DLD1 (cell line): ENCODE results near the gene ATG2A.

Source experiments
- in situ Hi-C: cut with HindIII; loops from 2 replicates; pipeline ENCODE4 v1.10.0; 2017; ENCODE audit warnings: low sequenced_read_pairs

The ATG2A gene

GRCh38 chr11:64916775-64917662 is at the start of gene ATG2A:
ATG2A (minus strand) TSS chr11:64917209; CDS start chr11:64917135, 74 bp downstream.
- in situ Hi-C loops = no loop called here

DNA sequence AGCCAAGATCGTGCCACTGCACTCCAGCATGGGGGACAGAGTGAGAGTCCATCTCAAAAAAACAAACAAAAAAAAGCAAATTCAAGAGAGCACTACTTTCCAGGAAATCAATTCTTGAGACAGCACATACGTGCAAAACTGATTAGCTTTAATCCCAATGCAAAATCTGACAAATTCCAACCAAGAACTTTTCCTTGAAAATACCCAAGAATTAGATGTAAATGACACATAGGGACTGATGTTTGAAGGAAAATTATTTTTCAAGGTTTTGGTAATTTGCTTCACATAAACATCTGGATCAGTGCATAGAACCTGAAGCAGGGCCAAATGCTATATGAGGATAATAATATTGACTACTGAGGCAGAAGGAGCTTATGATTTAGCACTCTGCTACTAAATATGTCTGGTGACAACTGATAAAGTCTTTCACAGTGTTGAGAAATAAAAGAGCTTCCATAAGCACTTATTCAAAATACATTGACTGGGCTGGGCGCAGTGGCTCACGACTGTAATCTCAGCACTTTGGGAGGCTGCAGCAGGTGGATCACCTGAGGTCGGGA is 46.1 kb upstream of the ATG2A start:
- in situ Hi-C loops = no loop called here

GRCh38 chr11:64960719-64961118 is 43.7 kb upstream of the ATG2A start:
- in situ Hi-C loops = no loop called here

- in situ Hi-C loops = no loop called here
These were observed 42.5 kb upstream of the ATG2A start for GRCh38 chr11:64959498-64959897.

DNA sequence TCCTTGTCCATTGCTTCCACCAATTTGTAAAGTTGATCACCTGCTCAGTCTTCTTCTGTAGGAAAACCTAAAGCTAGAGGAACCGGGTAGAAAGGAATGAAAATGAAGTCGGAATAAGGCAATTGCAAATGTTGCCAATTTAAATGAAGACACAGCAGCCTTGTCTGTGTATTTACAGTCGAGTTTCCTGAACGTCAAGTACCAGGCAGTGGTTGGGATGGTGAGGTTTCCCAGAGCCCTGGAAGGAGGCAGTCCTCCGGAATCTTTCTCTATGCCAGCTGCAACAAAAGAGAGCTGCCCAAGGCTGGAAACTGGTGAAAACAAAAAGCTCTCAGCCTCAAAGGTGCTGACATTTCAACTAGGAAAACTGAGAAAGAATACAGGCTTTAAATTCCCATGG is 37.2 kb upstream of the ATG2A start:
- in situ Hi-C loops = no loop called here

DNA sequence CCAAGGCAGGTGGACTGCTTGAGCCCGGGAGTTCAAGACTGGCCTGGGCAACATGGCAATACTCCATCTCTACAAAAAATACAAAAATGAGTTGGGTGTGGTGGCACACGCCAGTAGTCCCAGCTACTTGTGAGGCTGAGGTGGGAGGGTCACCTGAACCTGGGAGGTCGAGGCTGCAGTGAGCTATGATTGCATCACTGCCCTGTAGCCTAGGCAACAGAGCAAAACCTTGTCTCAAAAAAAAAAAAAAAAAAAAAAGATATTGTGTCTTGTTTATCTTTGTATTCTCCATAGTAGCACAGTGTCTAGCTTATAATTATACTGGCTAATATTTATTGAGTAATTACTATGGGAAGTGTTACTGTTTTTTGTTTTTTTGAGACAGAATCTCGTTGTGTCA is 34.5 kb upstream of the ATG2A start:
- in situ Hi-C loops = no loop called here

DNA sequence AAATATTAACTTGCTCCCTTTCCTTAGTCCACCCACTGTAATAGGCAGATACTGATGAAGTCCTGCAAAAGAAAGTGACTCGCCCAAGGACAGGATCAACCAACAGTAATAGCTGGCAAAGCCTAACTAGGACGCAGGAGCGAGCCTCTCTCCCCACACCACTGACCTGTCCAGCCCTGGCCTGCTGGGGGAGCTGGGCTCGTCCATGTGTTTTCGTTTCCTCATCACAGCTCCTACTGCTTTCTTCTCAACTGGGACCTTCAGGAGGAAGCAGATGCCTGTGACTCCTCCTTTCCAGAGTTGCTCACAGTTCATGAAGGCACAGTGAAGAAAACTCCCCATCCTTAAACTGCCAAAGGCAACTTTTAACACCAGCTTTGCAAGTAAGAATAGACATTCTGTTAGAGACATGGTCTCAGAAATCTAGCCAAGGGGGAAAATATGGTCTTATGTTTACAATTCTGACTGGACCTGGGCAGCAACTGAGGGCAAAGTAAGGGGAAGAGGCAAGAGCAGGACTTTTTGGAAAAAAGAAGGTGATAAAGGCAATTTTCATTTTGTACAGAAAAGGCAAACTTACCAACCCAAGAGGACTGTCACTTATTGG is 30.3 kb upstream of the ATG2A start:
- in situ Hi-C loops = no loop called here

GRCh38 chr11:64936539-64936938 is 19.5 kb upstream of the ATG2A start:
- in situ Hi-C loops = no loop called here

DNA sequence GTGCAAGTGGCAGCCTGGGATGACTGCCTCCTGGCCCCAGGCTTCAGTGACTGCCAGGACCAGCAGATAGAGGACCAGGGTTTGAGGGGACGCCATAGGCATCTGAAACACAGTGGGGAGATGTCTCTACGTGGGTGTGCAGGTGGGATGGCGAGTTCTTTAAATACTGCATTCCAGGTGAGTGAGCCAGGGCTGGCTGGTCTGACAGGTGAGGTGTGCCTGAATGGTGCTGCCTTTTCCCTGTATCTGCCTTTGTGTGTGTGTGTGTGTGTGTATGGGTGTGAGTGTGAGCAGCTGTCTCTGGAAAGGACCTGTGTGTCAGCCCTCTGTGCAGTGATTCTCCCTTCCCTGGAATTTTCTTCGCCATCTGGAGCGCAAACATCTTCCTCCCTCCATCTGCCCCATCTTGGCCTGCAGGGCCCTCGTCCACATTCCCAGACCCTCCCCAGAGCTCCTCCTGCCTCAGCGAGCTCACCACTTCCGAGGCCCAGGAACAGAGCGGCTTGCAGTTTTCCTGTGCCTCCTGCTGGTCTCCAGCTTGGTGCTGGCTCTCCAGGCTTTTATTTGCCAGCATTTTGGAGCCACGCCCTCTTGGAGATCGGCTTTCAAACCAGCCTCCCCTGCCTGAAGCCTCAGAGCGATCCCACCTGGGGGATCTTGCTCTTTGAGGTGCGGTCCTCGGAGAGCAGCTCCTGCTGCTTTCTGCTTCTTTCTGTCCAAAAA is 18.5 kb upstream of the ATG2A start, which contains the start of gene GPHA2:
TSS of gene GPHA2 (minus strand) at position 535 of the 723 bp plus-strand sequence. CDS start at position 102, 433 bp downstream.
- in situ Hi-C loops = no loop called here

DNA sequence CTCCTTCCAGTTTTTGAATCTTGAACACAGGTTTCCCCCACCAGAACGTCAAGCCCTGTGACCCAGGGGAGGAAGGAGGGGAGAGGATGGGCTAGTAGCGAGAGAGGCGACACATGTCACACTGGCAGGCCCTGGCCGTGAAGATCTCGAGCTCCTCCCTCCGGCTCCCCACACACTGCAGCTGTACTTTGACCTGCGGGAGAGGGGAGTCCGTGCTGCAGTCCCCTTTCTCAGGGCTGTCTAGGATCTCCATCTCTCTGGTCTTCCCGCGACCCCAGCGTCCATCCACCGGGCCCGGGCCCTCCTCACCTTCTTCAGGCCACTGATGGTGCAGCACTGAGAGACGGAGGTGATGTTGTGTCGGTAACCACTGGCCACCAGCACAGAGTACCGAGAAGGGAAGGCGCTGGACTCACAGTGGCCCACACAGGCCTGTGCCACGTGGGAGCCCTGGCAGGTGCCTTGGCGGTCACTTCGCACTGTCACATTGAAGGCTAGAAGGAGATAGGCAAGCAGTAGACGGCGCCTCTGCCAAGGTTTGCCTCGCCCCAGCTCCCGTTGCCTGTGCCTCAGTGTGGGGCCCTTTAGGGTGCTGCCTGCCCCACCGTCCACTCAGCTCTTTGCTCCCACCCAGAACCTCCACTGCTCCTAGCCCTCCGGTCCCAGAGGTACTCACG is 17.8 kb upstream of the ATG2A start:
- in situ Hi-C loops = no loop called here

GRCh38 chr11:64933935-64934681 is 17.1 kb upstream of the ATG2A start:
- in situ Hi-C loops = no loop called here

GRCh38 chr11:64933213-64933934 is 16.4 kb upstream of the ATG2A start:
- in situ Hi-C loops = no loop called here

DNA sequence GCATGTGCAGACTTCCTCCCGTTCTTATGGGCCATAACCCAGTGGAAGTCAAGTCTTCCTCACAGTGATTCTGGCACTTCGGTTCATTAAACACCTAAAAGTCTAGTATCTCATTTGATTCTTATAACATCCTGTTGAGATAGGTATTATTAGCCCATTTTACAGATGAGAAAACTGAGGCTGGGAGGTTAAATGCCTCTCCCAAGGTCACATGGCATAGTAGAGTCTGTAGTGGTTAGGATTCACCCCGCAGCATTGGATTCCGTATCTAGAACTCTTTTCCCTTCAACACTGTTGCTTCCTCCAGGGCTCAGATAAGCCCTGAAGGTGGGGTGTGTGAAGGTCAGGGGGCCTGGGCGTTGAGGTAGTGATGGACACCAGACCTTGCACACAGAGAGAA is 15.3 kb upstream of the ATG2A start:
- in situ Hi-C loops = no loop called here

DNA sequence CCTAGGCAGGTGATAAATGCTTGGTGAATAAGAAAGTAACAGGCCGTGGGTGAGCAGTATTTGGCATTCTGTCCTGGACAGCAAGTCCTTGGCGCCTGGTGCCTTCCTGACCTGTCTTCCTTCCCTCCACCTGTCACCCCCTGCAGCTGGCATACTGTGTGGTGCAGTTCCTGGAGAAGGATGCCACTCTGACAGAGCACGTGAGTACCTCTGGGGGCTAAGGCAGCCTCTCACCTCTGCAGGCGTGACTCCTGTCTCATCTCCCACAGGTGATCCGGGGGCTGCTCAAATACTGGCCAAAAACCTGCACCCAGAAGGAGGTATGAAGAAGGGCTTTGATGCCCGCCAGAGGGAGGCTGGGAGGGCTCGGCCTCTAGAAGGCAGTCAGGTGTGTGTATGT is 14.3 kb upstream of the ATG2A start:
- in situ Hi-C loops = no loop called here

DNA sequence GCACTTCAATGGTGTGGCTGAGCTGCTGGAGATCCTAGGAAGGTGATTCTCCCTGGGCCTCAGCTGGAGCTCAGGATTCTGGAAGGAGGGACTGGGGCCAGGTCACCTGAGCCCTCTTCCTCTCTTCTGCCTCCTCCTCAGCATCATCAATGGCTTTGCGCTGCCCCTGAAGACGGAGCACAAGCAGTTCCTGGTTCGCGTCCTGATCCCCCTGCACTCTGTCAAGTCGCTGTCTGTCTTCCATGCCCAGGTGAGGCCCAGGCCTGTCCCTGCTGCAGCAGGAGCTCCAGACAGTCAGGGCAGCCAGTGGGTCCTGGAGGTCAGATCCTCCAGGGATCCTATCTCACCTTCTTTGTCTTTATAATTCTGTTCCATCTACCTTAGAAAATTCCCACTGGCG is 13.3 kb upstream of the ATG2A start:
- in situ Hi-C loops = no loop called here

- in situ Hi-C loops = no loop called here
These were observed 12.6 kb upstream of the ATG2A start for GRCh38 chr11:64929625-64930024.

DNA sequence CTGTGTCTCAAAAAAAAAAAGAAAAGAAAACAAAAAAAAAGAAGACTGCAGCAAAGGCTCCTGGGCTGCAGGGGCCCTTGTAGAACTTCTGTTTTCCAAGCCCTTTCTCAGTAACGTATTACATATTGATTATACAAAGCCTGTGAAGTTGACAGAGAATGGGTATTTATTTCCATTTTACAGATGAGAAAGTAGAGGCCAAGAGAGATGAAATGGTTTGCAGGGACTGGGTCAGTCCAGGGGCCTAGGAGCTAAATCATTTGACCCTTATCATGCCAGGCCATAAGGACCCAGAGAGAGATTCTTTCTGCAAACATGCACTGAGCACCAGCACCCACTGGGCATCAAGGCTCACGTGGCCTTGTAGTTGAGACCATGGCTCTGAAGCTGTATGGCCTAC is 11.9 kb upstream of the ATG2A start:
- in situ Hi-C loops = no loop called here

DNA sequence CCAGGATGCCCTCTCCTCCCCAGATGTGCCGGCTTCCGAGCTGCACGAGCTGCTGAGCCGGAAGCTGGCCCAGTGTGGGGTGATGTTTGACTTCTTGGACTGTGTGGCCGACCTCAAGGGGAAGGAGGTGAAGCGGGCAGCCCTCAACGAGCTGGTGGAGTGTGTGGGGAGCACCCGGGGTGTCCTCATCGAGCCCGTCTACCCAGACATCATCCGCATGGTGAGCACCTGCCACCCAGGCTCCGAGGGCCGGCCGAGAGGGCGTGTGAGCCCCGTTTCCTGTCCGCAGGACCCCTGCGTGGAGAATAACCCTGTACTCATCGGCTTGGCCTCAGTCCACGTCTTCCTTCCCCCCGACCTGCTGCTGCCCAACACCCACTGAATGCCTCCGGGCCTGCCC is 9.7 kb upstream of the ATG2A start:
- in situ Hi-C loops = no loop called here
